Measurements from ENCODE around the gene DYNLRB2.

The DYNLRB2 gene

DNA sequence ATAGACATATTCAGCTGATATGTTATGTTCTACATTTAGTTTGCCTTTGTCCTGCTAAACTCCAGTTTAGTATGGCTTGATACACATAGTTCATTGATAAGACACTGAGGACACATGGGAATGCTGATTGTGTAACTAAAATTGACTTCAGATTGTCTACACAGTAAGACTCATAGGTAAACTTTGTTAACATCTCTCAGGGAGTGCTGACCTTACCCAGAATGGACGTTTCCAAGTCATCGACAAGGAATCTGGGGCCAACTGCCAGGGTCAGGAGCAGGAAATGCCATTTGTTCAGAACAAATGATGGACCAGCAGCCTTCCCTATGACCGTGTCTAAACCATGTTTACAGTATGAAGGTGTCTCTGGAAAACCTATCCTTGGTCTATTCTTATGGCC lies 58.7 kb downstream of the DYNLRB2 start:
- no peak for DNase-seq (ENCODE audit: low read depth)
